Testis (tissue), 3 donors: Measurements from ENCODE around the gene CHRM1. TPM values are rescaled to one million over a fixed set of nuclear protein-coding genes. Genes with fewer than 3 reads are reported as not detected.

Source experiments
- DNase-seq: peaks from one replicate; pipeline ENCODE4 v3.0.0-alpha.2; 2019
- H3K27ac ChIP-seq, 2 donors: fragments of 200-600 bp; sonication (generic); one replicate each; pipeline ENCODE4 v1.5.1; 2019
- H3K27me3 ChIP-seq: fragments of 200-600 bp; sonication (generic); one replicate; pipeline ENCODE4 v1.5.1; 2019
- H3K36me3 ChIP-seq: fragments of 200-600 bp; sonication (generic); one replicate; pipeline ENCODE4 v1.5.1; 2017; ENCODE audit warnings: low read depth; ENCODE audit errors: missing control alignments
- H3K4me1 ChIP-seq: fragments of 200-600 bp; sonication (generic); one replicate; pipeline ENCODE4 v1.5.1; 2019
- H3K4me3 ChIP-seq, 2 donors: fragments of 200-600 bp; sonication (generic); one replicate each; pipeline ENCODE4 v1.5.1; 2017 to 2019
- H3K9me3 ChIP-seq: fragments of 200-600 bp; sonication (generic); one replicate; pipeline ENCODE4 v1.5.1; 2017
- CTCF ChIP-seq, 3 experiments: fragments of 450-650 bp in 2 of 3; fragments of 200-600 bp in 1 of 3; sonication (generic) in 1 of 3; IDR thresholded peaks; one replicate each; pipeline ENCODE4 v1.5.1; 2016 to 2019; ENCODE audit warnings: antibody characterized with exemption in 3 of 3, mild to moderate bottlenecking in 2 of 3, moderate library complexity in 1 of 3
- POLR2A ChIP-seq: fragments of 450-650 bp; IDR thresholded peaks from one replicate; pipeline ENCODE4 v1.6.1; 2017; ENCODE audit warnings: antibody characterized with exemption, mild to moderate bottlenecking, moderate library complexity
- WGBS, 2 donors: methylation state at CpG; one replicate each; pipeline ENCODE4 v1.1.5; 2018; 5-methylcytosine and 5-hydroxymethylcytosine counted together
- intact Hi-C: fragments of 100-400 bp; cut with DNase I; formaldehyde crosslinking; loops from one replicate; pipeline ENCODE4 v1.15.1; 2023; ENCODE audit warnings: low total_unique reads
- polyA plus RNA-seq: library from polyadenylated mRNA; stranded (reverse); fragments of 350-450 nt; fragmentation: Illumina TruSeq; extraction: RNeasy Lipid Tissue Mini Kit (QIAGEN cat#74804); gene quantifications from one replicate; pipeline ENCODE4 v1.2.3, GENCODE V29; 2014; ENCODE audit warnings: low read depth, low replicate concordance; ENCODE audit not compliant: insufficient read depth
- total RNA-seq, 2 donors: library from RNA; depleted of rRNA; stranded (reverse); fragments of >200 nt; gene quantifications; one replicate each; pipeline ENCODE4 v1.2.3, GENCODE V29; 2016

Gene CHRM1
- total and polyA plus RNA-seq, 3 donors from 2014 or later = 0.06 to 0.45 (median 0.39) TPM

GRCh38 chr11:62905927-62906531 lies 15.1 kb downstream of the CHRM1 start:
- WGBS, 2 donors = 17 to 18% methylated on average over 13 to 14 of the region's 14 CpGs
- Histone ChIP-seq H3K4me1 (peaks cover 8% of the 10 kb centered on the region), H3K9me3 (no peaks in the 10 kb centered on the region), H3K27me3 (no peaks in the 10 kb centered on the region), H3K36me3 (no peaks in the 10 kb centered on the region), H3K4me3 (no peak overlapping the region), H3K27ac (peak overlapping the region in 1 of 2 donors; percentile 48)
- DNase-seq = peak; percentile 88
- TF ChIP-seq POLR2A (no peak), CTCF (IDR thresholded peaks at IDR 0.05) (peak; percentile 96 to 98 (median 97))
- intact Hi-C loops = no loop called here

GRCh38 chr11:62905296-62905695 lies 15.9 kb downstream of the CHRM1 start:
- peaks cover 8% of the 10 kb centered on the region for H3K4me1 ChIP-seq
- no peaks in the 10 kb centered on the region for H3K36me3 ChIP-seq
- no peak for TF ChIP-seq CTCF (IDR thresholded peaks at IDR 0.05)
- TF ChIP-seq POLR2A = no peak
- 24 to 32% methylated on average over 3 of the region's 3 CpGs for WGBS, 2 donors
- H3K27me3 ChIP-seq = no peaks in the 10 kb centered on the region
- peak overlapping the region in 1 of 2 donors; percentile 48 for H3K27ac ChIP-seq
- H3K4me3 ChIP-seq = no peak overlapping the region
- peak; percentile 42 for DNase-seq
- no peaks in the 10 kb centered on the region for H3K9me3 ChIP-seq
- intact Hi-C loops = no loop called here

- Histone ChIP-seq H3K4me3 (no peak overlapping the region), H3K36me3 (no peaks in the 10 kb centered on the region), H3K4me1 (peaks cover 8% of the 10 kb centered on the region), H3K9me3 (no peaks in the 10 kb centered on the region), H3K27ac (no peak overlapping the region), H3K27me3 (no peaks in the 10 kb centered on the region)
- no peak for DNase-seq
- WGBS, 2 donors = 8 to 30% methylated on average over 1 of the region's 1 CpG
- TF ChIP-seq POLR2A (no peak), CTCF (IDR thresholded peaks at IDR 0.05) (no peak)
- intact Hi-C loops = no loop called here
Measured at GRCh38 chr11:62902932-62903331, 18.2 kb downstream of the CHRM1 start.

GRCh38 chr11:62898027-62898426 lies 23.1 kb downstream of the CHRM1 start:
- H3K4me3 ChIP-seq = no peak overlapping the region
- TF ChIP-seq CTCF (IDR thresholded peaks at IDR 0.05) = no peak
- intact Hi-C loops = no loop called here
- no peak for DNase-seq
- H3K4me1 ChIP-seq = no peaks in the 10 kb centered on the region
- H3K36me3 ChIP-seq = no peaks in the 10 kb centered on the region
- no peaks in the 10 kb centered on the region for H3K27me3 ChIP-seq
- no peak overlapping the region for H3K27ac ChIP-seq
- no peaks in the 10 kb centered on the region for H3K9me3 ChIP-seq

GRCh38 chr11:62897311-62897710 lies 23.9 kb downstream of the CHRM1 start:
- intact Hi-C loops = no loop called here
- TF ChIP-seq POLR2A (no peak), CTCF (IDR thresholded peaks at IDR 0.05) (no peak)
- no peak overlapping the region for H3K4me3 ChIP-seq
- no peak for DNase-seq
- H3K27me3 ChIP-seq = no peaks in the 10 kb centered on the region
- no peak overlapping the region for H3K27ac ChIP-seq
- H3K4me1 ChIP-seq = no peaks in the 10 kb centered on the region
- 66 to 79% methylated on average over 2 of the region's 2 CpGs for WGBS, 2 donors
- no peaks in the 10 kb centered on the region for H3K36me3 ChIP-seq
- H3K9me3 ChIP-seq = no peaks in the 10 kb centered on the region
